HEK293T (cell line): ENCODE measurements around the gene CD81.

Experiments
- FOXM1 ChIP-seq: fragments of 450-650 bp; IDR thresholded peaks from 2 replicates; pipeline ENCODE4 v1.6.1; 2017; ENCODE audit warnings: mild to moderate bottlenecking, borderline replicate concordance
- SP1 ChIP-seq: fragments of 450-650 bp; IDR thresholded peaks from 2 replicates; pipeline ENCODE4 v1.6.1; 2017
- SUZ12 ChIP-seq: fragments of 450-650 bp; IDR thresholded peaks from 2 replicates; pipeline ENCODE4 v1.6.1; 2016; ENCODE audit warnings: mild to moderate bottlenecking

- TF ChIP-seq SUZ12 (no peak), SP1 (no peak), FOXM1 (no peak)
These were observed 15.3 kb downstream of the CD81 start for GRCh38 chr11:2392241-2392959.
